ENCODE measurements around the gene PRTFDC1.

Gene PRTFDC1

DNA sequence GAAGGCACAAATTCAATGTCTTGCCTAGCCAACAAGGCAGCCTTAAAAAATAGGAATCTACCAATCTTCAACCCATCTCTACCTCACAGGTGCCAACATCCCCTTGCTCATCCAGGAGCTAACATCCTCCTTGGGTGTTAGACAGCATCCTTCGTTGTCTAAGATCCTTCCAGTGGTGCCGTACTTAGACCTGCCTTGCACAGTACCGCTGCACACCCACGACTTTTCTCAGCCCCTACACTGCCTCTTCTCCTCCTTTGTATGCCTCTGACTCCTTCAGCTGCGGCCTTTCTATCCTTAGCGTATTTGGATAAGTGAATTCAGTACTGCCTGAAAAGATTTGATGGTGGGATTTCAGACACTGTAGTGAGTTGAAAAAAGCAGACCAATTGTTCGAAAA lies 15.9 kb upstream of the PRTFDC1 start:
- no peak overlapping the region for H3K9ac ChIP-seq
- H3K27me3 ChIP-seq (ENCODE audit: control insufficient read depth, insufficient read depth, low read length), result no peaks in the 10 kb centered on the region
- no peaks in the 10 kb centered on the region for H3K4me1 ChIP-seq
- TF ChIP-seq, protein P1, sequence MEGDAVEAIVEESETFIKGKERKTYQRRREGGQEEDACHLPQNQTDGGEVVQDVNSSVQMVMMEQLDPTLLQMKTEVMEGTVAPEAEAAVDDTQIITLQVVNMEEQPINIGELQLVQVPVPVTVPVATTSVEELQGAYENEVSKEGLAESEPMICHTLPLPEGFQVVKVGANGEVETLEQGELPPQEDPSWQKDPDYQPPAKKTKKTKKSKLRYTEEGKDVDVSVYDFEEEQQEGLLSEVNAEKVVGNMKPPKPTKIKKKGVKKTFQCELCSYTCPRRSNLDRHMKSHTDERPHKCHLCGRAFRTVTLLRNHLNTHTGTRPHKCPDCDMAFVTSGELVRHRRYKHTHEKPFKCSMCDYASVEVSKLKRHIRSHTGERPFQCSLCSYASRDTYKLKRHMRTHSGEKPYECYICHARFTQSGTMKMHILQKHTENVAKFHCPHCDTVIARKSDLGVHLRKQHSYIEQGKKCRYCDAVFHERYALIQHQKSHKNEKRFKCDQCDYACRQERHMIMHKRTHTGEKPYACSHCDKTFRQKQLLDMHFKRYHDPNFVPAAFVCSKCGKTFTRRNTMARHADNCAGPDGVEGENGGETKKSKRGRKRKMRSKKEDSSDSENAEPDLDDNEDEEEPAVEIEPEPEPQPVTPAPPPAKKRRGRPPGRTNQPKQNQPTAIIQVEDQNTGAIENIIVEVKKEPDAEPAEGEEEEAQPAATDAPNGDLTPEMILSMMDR (IDR thresholded peaks at IDR 0.05), result no peak
- H3K27ac ChIP-seq, result no peak overlapping the region
- no peaks in the 10 kb centered on the region for H3K79me2 ChIP-seq
- H2AFZ ChIP-seq, result no peak overlapping the region
- no peak overlapping the region for H3K4me3 ChIP-seq (ENCODE audit: low read depth, low read length)
- no peaks in the 10 kb centered on the region for H3K36me3 ChIP-seq (ENCODE audit: control insufficient read depth, insufficient read depth, low read length)
- H3K4me2 ChIP-seq (ENCODE audit: low read length), result no peak overlapping the region
- no peaks in the 10 kb centered on the region for H3K9me3 ChIP-seq (ENCODE audit: control insufficient read depth, low read length)

DNA sequence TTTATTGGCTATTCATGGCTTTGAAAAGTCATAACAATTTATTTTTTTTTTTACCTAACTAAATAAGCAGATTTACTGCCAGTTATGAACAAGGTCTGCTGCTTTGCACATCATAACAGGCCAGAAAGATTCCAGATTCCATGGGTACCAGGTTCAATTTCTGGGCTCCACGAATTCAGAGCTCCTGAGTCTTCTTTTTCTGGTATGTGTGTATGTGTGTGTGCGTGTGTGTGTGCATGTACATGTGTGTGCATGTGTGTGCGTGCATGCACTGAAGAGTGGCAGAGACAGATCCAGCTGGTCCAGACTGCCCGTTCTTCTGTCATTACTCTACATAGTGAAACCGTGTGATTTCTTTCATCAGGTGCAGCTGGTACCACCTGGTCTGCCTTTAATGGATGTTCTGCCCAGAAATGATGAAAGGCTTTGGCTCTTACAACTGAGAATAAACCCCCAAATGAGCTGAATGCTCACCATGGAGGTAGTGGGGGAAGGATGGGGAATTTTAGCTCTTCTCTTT lies 14.6 kb upstream of the PRTFDC1 start:
- Histone ChIP-seq H3K36me3 (ENCODE audit: control insufficient read depth, insufficient read depth, low read length) (no peaks in the 10 kb centered on the region), H3K27ac (no peak overlapping the region), H3K9ac (no peak overlapping the region), H3K4me1 (no peaks in the 10 kb centered on the region), H3K4me2 (ENCODE audit: low read length) (no peak overlapping the region), H3K79me2 (no peaks in the 10 kb centered on the region), H2AFZ (no peak overlapping the region), H3K27me3 (ENCODE audit: control insufficient read depth, insufficient read depth, low read length) (no peaks in the 10 kb centered on the region), H3K9me3 (ENCODE audit: control insufficient read depth, low read length) (no peaks in the 10 kb centered on the region), H3K4me3 (ENCODE audit: low read depth, low read length) (no peak overlapping the region)
- TF ChIP-seq, protein P1 (IDR thresholded peaks at IDR 0.05), result no peak

DNA sequence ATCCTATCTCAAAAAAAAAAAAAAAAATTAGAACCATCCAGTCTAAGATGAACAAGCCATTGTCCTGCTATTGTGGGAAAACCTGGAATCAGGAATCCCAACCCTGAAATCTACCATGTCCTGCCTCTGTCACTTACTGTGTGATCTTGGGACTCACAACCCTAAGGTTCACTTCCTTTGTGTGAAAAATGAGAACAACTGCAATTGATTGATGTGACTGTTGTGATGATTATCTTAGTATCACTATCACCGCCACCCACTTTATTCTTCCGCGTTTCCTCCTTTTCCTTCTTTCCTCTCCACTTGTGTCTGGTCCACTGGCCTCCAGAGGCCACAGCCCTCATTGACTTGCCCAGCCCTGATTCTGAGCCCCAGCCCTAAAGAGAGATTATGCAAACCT lies 12.6 kb upstream of the PRTFDC1 start:
- H3K27ac ChIP-seq, result no peak overlapping the region
- H3K9ac ChIP-seq, result no peak overlapping the region
- H3K36me3 ChIP-seq (ENCODE audit: control insufficient read depth, insufficient read depth, low read length), result no peaks in the 10 kb centered on the region
- TF ChIP-seq, protein P1 (IDR thresholded peaks at IDR 0.05), result no peak
- H3K4me3 ChIP-seq (ENCODE audit: low read depth, low read length), result no peak overlapping the region
- H3K79me2 ChIP-seq, result no peaks in the 10 kb centered on the region
- no peaks in the 10 kb centered on the region for H3K4me1 ChIP-seq
- no peak overlapping the region for H2AFZ ChIP-seq
- H3K9me3 ChIP-seq (ENCODE audit: control insufficient read depth, low read length), result no peaks in the 10 kb centered on the region
- no peak overlapping the region for H3K4me2 ChIP-seq (ENCODE audit: low read length)
- H3K27me3 ChIP-seq (ENCODE audit: control insufficient read depth, insufficient read depth, low read length), result no peaks in the 10 kb centered on the region

- Histone ChIP-seq H3K4me2 (ENCODE audit: low read length) (no peak overlapping the region), H3K79me2 (no peaks in the 10 kb centered on the region), H3K4me1 (peaks cover 4% of the 10 kb centered on the region), H3K27me3 (ENCODE audit: control insufficient read depth, insufficient read depth, low read length) (no peaks in the 10 kb centered on the region), H2AFZ (no peak overlapping the region), H3K4me3 (ENCODE audit: low read depth, low read length) (no peak overlapping the region), H3K27ac (no peak overlapping the region), H3K36me3 (ENCODE audit: control insufficient read depth, insufficient read depth, low read length) (no peaks in the 10 kb centered on the region), H3K9me3 (ENCODE audit: control insufficient read depth, low read length) (no peaks in the 10 kb centered on the region), H3K9ac (no peak overlapping the region)
- TF ChIP-seq, protein P1 (IDR thresholded peaks at IDR 0.05), result no peak
Observed at GRCh38 chr10:24963521-24964041, 11.2 kb upstream of the PRTFDC1 start.

GRCh38 chr10:24962995-24963394 lies 10.6 kb upstream of the PRTFDC1 start:
- Histone ChIP-seq H3K9me3 (ENCODE audit: control insufficient read depth, low read length) (no peaks in the 10 kb centered on the region), H3K4me1 (peaks cover 4% of the 10 kb centered on the region), H3K27me3 (ENCODE audit: control insufficient read depth, insufficient read depth, low read length) (no peaks in the 10 kb centered on the region), H3K4me2 (ENCODE audit: low read length) (no peak overlapping the region), H3K9ac (no peak overlapping the region), H3K36me3 (ENCODE audit: control insufficient read depth, insufficient read depth, low read length) (no peaks in the 10 kb centered on the region), H3K79me2 (no peaks in the 10 kb centered on the region), H3K27ac (no peak overlapping the region), H2AFZ (no peak overlapping the region), H3K4me3 (ENCODE audit: low read depth, low read length) (no peak overlapping the region)
- TF ChIP-seq, protein P1 (IDR thresholded peaks at IDR 0.05), result no peak
